GM19452 (cell line): ENCODE data around the gene SMIM14.
"Not testable (repeated sequence)": the region's sequence is repeated elsewhere in the genome, so short reads cannot be mapped to it uniquely, and the experiment has no call there.

ENCODE experiments used
- ATAC-seq: cut with Tn5 transposase; IDR thresholded peaks from one replicate; pipeline ENCODE4 v1.9.1; 2021; ENCODE audit not compliant: unreplicated experiment

The SMIM14 gene

DNA sequence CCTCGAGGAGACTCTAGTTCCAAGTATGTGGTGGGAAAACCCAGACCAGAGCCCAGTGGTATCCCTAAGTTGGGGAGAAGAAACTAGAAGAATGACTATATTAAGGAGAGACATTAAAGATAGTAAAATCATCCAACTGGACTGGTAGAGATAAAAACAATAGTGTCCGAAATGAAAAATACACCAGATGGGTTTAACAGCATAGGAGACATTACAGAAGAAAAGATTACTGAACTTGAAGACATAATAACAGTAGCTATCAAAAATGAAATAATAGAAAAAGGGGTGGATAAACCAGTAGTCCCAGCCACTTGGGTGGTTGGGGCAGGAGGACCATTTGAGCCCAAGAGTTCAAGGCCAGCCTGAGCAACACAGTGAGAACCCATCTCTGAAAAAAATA is 31.9 kb downstream of the SMIM14 start:
- no peak for ATAC-seq

DNA sequence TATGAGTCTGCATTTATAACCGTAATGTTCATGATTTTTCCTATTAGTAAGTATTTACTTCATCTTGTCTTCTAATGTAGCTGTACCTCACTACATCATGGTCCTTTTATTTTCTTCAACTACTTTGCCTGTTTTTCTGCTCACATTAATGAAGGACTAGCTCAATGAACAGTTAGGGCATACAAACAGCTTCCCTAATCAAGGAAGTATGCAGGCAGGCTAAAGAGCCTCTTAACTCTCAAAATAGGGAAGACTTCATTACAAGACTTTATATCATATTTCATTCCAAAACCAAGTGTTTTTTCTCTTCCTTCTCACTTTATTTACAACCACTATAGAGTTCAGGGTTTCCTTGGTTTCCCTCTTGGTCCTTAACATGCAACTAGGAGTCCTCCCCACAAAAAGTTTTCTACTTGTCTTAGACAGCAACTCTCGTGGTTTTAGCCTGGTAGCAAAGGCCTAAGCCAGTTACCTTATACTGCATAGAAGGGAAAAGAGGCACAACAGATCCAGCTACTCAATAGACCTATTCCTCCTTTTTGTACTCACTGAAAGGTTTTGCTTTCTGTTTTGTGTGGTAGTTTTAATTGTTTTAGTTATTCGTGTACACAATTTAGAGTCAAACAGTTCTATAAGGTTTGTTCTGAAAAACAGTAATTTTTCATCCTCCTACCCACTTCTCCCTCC is 40.8 kb downstream of the SMIM14 start:
- ATAC-seq = no peak

DNA sequence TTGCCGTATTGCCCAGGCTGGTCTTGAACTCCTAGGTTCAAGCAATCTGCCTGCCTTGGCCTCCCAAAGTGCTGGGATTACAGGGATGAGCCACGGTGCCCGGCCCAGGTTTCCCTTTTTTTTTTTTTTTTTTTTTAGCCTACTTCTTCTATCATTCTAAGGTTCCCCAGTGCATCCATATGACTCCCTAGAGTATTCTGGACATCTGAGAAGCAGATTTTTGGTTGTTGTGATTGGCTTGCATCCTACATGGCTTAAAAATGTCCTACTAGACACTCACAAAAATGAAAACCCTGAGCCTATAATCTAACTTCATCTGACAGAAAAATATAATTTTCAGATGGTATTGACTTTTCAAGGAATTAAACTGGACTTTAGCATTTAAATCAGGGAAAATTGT is 41.7 kb downstream of the SMIM14 start:
- no peak for ATAC-seq

DNA sequence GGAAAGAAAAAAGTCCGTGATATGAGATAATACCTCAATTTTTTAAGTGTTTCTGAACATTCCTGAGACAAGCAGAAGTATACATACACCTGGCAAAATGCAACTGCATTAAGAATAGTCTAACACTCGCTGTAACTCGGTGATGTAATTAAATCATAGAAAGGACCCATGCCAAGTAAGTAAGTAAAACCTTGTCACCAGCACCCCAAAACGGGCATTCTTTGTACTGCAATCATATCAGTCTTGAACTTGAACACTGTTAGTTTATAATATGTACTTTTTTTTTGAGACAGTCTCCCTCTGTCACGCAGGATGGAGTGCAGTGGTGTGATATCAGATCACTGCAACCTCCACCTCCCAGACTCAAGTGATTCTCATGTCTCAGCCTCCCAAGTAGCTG is 47.4 kb downstream of the SMIM14 start:
- ATAC-seq = no peak

DNA sequence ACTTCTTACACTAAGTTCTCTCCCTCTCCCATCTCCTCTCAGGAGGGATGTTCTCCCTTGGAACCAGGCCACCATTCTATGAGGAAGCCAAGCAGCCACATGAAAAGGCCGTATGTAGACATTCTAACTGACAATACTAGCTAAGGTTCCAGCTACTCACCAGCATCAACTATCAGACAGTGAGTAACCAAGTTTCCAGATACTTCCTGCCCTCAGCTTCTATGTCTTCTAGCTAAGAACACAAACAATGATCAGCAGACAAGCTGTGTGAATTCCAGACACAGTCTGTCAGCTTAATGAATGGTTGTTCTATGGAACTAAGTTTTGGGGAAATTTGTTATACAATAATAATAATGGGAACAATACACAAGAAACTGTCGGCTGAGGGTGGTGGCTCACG is 50.8 kb downstream of the SMIM14 start:
- no peak for ATAC-seq

DNA sequence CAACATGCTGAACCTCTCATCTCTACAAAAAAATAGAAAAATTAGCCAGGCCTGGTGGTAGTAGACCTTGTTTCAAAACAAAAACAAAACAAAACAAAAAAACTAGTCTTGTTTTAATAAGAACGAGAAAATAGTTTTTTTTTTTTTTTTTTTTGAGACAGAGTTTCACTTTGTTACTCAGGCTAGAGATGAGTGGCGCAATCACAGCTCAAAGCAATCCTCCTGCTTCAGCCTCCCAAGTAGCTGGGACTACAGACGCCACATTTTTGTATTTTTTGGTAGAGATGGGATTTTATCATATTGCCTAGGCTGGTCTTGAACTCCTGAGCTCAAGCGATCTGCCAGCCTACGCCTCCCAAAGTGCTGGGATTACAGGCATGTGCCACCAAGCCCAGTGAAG is 63.7 kb downstream of the SMIM14 start:
- no peak for ATAC-seq

DNA sequence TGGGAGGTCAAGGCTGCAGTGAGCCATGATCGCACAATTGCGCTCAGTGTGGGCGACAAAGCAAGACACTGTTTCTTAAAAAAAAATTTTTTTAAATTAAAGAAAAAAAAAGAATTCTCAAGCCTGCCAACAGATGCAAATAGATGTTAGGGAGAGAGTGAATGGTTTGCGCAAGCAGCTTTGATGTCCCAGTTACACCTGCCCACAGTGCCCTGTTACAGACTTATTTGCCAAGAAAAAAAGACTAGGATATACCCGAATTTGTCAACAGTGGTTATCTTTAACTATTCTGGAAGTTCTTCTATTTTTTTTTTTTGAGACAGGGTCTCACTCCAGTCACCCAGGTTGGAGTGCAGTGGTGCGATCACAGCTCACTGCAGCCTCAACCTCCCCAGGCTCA is 67.2 kb downstream of the SMIM14 start:
- no peak for ATAC-seq

DNA sequence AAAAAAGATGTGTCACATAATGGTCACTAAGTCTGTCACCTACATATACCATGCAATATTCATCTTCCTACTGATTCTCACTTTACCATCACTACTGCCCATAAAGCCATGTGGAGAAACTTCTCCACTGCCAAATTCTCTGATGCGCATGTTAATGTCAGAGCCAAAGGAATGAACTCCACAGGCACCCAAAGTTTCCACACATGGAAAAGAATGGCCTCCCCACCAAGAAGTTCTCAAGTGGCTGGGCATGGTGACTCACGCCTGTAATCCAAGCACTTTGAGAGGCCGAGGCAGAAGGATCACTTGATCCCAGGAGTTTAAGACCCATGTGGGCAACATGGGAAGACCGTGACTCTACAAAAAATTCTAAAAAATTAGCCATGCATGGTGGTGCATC is 67.6 kb downstream of the SMIM14 start:
- ATAC-seq = no peak

DNA sequence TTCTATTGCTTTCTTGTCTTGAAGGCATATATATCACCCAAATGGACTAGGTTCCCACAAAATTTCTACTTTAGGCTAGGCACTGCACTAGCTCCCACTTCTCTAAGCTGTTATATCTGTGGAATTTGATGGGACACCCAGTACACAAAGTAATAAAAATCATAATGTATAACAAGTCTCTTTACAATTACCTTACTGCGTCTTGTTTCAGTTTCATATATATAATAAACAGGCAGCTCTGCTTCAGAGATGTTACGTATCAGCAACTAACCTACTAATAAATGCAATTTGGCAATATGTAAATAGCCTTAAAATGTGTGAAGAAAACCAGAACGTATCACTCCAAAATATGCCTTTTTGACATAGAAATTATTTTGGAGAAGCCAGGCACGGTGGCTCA is 69.5 kb downstream of the SMIM14 start:
- ATAC-seq = no peak

DNA sequence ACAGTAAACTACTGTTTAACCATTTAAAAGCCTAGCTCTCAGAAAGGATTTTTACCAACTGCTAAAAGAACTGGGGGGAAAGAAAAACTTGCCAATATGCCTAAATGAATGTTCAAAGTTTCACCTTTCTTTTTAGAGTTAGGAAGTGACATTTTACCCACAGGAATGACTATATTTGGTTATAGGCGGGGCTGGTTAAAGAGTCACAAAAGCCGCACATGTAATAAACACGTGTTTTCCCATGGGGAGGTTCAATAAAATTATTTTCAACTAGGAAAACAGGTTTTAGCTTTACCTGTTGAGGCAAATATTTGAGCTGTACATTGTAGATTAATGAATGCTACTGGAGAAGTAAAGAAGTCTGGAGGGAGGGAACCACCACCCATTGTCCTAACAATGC is 69.9 kb downstream of the SMIM14 start:
- ATAC-seq = no peak

DNA sequence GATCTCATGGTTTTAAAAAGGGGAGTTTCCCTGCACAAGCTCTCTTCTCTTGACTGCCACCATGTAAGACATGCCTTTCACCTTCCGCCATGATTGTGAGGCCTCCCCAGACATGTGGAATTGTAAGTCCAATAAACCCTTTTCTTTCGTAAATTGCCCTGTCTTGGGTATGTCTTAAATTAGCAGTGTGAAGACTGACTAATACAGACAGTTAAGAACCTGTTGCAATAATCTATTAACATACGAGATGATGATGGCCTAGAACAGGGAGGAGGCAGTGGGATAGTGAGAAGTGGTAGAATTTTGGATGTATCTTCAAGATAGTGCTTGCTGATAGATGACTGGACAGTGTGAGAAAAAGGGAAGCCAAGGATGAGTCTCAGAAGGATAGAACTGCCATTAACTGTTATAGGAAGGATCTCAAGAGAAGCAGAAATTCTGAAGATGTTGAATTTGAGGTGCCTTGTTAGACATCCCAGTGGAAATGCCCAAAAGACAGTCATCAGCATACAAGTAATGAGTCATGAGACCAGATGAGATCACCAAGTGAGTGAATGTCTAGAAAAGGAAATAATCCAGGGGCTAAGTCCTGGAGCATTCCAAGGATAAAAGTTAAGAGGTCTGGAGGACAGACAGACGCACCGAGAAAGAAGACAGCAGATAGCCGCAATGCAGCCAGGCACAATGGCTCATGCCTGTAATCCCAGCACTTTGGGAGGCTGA is 72.6 kb downstream of the SMIM14 start:
- no peak for ATAC-seq

DNA sequence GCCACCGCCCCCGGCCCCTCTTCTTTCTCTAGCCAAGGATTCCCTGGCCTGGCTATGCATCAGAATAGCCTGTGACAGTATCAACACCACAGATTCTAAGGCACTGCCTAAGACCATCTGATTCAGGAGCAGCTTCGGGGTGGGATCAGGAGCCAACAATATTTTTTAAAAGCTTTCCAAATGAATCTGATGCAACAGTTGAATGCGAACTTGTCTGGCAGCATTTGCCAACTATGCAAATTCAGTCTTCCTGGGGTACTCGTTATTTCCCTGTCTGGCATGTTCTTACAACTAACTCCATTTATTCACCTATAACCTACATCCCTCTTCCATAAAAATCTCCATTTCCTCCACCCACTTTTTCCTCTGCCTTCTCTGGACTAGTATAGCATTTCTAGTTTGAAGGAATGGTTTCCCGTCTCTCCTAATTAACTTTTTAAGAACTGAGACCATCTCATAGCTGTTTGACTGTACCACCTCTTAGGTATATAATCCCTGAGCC is 75.3 kb downstream of the SMIM14 start:
- no peak for ATAC-seq

DNA sequence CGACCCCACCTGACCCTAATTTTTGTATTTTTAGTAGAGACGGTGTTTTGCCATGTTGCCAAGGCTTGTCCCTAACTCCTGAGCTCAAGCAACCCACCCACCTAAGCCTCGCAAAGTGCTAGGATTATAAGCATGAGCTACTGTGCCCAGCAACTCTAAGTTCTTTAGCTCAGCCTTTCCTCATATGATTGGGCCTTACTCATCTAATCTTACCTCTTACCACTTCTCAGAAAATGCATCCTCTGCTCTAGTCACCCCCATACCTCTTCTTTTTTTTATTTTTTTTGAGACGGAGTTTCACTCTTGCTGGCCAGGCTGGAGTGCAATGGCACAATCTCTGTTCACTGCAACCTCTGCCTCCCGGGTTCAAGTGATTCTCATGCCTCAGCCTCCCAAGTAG is 75.9 kb downstream of the SMIM14 start:
- ATAC-seq = no peak

DNA sequence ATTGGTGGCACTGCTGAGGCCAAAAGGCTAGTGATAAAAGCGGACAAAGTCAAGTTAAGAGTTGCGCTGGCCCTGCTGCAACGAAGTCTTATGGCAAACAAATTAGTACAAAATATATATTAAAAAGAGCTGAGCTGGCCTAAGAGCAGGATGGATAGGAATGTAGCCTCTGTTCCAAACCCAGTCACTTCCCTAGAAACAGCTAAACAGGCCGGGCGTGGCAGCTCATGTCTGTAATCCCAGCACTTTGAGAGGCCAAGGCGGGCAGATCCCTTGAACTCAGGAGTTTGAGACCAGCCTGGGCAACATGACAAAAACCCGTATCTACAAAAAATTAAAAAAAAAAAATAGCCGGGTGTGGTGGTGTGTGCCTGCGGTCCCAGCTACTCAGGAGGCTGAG is 79.0 kb downstream of the SMIM14 start:
- no peak for ATAC-seq

DNA sequence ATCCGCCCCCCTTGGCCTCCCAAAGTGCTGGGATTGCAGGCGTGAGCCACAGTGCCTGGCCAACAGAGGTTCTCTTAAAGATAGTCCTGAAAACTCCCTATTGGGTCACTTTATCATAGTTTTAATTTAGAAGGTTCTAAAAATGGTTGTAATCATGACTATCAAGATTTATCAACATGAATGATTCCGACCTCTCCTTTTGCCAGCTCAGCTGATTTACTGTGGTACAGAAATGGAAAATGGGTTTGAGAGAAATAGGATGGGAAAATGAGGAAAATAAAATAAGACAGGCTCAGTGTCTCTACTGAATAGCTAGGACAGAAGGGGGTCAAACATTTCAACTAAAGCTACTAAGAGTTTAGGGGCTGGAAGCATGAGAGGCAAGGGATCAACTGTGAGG is 83.2 kb downstream of the SMIM14 start:
- ATAC-seq = no peak

DNA sequence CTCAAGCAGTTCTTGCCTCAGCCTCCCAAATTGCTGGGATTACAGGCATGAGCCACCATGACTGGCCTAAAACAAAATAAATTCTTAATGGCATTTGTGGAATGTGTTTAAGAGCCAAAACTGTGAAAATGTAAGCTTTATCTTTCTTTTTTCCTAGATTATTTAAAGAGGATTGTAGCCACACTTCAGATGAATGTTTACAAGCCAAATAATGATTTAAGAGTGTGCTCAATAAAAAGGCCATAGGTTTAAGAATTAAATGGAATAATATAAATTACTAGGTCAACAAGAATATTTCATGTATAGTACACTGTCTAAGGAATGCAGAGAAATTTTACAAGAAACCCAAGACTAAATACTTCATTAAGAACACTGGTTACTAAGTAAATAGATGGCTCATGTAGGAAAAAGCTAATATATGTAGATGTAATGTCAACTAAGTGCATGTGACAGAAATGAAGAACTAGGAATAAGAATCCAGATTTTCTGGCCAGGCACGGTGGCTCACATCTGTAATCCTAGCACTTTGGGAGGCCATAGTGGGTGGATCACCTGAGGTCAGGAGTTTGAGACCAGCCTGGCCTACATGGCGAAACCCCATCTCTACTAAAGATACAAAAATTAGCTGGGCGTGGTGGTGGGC is 90.1 kb downstream of the SMIM14 start:
- ATAC-seq = no peak

DNA sequence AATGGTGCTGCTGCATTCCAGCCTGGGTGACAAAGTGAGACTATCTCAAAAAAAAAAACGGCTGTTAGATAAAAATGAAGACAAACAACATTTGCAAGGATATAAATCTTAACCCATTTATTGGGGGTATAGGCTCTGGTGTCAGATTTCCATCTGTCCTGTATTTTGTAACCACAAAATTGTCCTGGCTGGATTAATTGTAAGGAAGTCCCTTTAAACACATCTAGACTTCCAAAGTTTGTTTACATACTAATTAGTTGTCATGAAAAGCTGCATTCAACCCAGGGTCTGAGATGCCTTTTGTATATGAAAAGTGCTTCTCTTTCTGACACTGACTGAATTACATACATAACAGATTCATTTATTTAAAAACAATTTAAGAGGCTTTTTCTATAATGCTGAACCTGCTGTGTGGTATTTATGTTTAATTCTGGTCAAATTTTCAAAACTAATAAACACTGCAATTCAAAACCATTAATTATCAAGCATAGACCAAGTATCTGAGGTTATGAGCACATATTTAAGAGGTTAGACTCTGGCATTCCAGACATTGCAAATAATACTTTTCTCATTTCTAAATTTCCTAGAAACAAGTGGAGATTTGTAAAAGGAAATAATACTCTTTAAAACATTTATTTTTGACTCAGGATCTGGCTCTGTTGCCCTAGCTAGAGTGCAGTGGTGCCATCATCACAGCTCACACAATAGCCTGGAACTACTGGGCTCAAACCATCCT is 93.9 kb downstream of the SMIM14 start:
- ATAC-seq = no peak

DNA sequence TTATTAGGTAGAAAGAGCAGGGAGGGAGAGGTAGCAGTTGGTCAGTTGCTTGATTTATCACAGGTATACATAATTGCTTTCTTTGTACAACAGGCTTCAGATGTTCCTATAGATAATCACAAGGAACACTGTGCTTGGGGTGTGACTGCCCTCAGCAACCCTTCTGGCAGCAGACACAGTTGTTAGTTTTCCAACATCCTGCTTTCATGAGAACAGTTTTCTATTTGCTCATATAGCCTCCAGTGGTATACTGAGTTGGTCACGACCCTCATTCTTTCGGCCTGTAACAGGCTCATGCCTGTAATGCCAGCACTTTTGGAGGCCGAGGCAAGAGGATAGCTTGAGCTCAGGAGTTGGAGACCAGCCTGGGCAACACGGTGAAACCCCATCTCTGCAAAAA is 94.6 kb downstream of the SMIM14 start:
- not testable (repeated sequence) for ATAC-seq

DNA sequence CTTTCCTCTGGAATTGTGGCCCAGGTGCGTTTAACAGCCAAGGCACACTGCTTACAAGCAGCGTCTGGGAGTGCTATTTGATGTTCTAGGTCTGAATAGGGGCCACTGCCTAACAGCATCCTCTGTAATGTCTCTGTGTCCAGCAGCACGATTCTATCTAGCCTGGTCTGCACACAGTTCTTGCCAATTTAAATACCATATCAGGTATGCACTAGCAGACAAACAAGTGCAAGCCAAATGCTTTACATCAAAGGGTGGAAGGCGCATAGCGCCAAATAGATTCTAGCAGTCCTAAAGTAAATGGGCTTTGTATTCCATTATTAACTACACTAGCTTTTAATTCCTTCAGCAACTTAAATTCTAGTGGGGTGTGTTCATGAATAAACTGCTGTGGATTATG is 95.6 kb downstream of the SMIM14 start:
- no peak for ATAC-seq

DNA sequence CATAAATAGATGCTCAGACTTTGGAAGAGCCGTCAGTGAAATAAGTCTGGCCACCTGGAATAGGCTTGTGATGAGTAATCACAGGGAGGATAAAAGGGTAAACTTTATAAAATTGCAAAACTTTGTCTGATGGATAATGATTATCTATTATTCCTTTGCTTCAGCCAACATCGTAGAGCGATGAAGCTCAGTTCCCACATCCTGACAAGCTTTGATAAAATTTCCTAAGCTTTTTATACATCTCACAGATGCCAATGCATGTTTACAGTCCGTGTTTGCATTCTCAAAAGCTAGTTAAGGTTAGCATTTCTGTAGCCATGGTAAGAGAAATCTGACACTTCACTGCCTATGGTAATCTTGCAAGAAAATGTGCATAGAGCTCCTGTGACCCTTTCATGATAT is 96.1 kb downstream of the SMIM14 start:
- ATAC-seq = no peak

DNA sequence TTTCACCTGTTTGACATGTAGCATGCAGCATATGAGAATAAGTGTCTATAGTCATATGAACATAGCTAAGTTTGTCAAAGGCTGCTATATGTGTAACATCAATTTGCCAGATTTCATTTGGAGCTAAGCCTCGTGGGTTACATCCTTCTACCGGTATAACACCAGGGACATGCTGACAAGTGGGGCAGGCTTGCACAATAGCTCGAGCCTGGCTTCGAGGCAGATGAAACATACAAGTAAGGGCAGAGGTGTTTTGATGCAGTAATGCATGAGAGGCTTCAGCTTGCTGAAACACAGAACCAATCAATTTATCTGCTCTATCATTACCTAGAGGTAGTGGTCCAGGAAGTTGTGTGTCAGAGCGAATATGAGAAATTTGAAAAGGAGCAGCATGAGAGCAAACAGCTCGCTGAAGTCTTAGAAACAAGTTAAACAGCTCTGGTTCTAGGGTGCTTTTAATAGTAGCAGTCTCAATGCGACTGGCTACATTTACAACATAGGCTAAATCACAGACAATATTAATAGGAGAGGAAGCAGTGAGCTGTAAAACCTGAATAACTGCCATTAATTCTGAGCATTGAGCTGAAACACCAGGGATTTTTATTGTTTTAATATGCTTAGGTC is 96.6 kb downstream of the SMIM14 start:
- ATAC-seq = no peak
